ENCODE measurements around the gene WDR70.

Gene WDR70

DNA sequence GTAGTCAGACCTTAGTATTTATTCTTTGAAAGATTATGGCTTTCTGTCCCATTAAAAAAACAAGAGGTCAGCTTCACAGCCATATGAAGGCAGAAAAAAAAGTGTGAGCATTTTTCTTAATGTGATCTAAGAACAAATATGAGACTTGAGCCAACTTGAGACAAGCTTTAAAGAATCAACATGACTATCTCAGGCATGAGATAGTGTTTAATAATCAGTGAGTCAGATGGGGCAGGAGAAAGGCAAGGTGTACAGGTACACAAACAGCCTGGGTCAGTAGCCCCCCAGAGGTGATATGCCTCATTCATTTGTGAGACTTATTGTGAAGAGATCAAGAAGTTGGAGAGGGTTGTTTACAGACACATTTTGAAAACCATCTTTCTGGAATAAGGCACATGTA is 377.1 kb downstream of the WDR70 start:
- H3K4me3 ChIP-seq (ENCODE audit: low read depth in 1 of 2, low read length in 2 of 2): no peak overlapping the region
- H3K27me3 ChIP-seq (ENCODE audit: control insufficient read depth in 1 of 2, insufficient read depth in 2 of 2, low read length in 2 of 2): no peaks in the 10 kb centered on the region
- no peaks in the 10 kb centered on the region for H3K4me1 ChIP-seq (ENCODE audit: insufficient read depth, low read length)
- H3K36me3 ChIP-seq (ENCODE audit: insufficient read depth, low read length): peaks cover 5% of the 10 kb centered on the region
- H3K9me3 ChIP-seq (ENCODE audit: low read length): no peaks in the 10 kb centered on the region
- no peak overlapping the region for H3K9ac ChIP-seq (ENCODE audit: low read length)
- no peak overlapping the region for H3K27ac ChIP-seq (ENCODE audit: low read depth, low read length)

DNA sequence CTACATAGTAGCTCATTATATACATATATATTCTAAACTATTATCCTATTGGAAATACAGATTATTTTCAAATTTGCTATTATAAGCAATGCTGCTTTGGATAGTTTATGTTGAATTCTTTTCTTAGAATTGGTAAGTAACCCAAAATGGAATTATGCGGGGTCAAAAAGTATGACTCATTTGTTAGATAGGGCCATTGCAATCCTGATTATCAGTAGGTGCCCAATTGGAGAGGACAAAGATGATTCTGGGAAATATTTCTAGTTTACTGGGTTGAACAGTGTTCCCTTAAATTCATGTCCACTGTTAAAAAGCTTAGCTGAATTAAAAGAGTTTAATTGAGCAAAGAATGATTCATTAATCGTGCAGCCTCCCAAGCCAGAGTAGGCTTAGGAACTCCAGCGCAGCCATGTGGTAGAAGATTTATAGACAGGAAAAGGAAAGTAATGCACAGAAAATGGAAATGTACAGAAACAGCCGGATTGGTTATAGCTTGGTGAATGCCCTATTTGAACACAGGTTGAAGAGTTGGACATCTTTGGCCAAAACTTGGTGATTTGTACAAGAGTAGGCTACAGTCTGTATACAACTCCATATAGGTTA is 379.0 kb downstream of the WDR70 start:
- H3K4me3 ChIP-seq (ENCODE audit: low read depth in 1 of 2, low read length in 2 of 2): no peak overlapping the region
- H3K9me3 ChIP-seq (ENCODE audit: low read length): no peaks in the 10 kb centered on the region
- no peaks in the 10 kb centered on the region for H3K4me1 ChIP-seq (ENCODE audit: insufficient read depth, low read length)
- no peaks in the 10 kb centered on the region for H3K27me3 ChIP-seq (ENCODE audit: control insufficient read depth in 1 of 2, insufficient read depth in 2 of 2, low read length in 2 of 2)
- H3K9ac ChIP-seq (ENCODE audit: low read length): no peak overlapping the region
- no peak overlapping the region for H3K27ac ChIP-seq (ENCODE audit: low read depth, low read length)
- H3K36me3 ChIP-seq (ENCODE audit: insufficient read depth, low read length): peaks cover 5% of the 10 kb centered on the region

DNA sequence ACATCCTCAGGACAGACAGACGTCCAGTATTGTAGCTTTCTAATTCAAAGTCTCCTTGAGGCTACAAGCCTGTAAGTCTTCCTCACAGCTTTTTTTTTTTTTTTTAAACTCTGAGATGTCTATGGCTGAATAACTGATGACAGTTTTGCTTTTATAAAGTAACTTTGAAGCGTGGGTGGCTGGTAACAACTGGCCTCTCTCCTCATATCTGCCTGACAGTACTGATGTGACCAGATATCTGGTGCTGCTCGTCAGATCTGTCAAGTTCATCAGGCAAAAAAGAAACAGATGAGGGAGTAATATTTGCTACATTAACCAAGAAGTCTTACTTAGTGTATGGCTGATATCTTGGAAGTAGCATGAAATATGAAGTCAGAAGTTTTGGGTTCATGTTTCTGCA is 388.1 kb downstream of the WDR70 start:
- Histone ChIP-seq H3K9ac (ENCODE audit: low read length) (no peak overlapping the region), H3K4me3 (ENCODE audit: low read depth in 1 of 2, low read length in 2 of 2) (no peak overlapping the region), H3K27ac (ENCODE audit: low read depth, low read length) (no peak overlapping the region), H3K9me3 (ENCODE audit: low read length) (no peaks in the 10 kb centered on the region), H3K36me3 (ENCODE audit: insufficient read depth, low read length) (no peaks in the 10 kb centered on the region), H3K4me1 (ENCODE audit: insufficient read depth, low read length) (peaks cover 30% of the 10 kb centered on the region), H3K27me3 (ENCODE audit: control insufficient read depth in 1 of 2, insufficient read depth in 2 of 2, low read length in 2 of 2) (no peaks in the 10 kb centered on the region)

DNA sequence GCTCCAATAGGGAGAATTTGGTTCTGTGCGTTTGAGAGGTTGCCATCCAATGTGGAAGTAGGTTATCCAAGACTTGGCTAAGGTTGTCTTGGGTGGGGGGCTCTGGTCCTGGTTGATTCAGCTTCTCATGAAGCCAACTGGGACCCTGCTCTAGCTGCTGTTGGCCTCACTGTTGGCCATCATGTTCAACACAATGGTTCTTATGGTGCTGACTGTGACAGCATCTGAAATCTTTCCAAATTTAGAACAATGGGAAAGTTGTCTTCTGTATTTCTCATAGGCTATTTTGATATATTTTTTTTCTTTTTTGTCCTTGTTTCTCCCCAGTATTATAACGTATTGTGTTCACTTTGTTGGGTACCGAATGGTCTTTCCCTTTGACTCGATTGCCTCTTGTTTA is 388.8 kb downstream of the WDR70 start:
- Histone ChIP-seq H3K36me3 (ENCODE audit: insufficient read depth, low read length) (no peaks in the 10 kb centered on the region), H3K27ac (ENCODE audit: low read depth, low read length) (no peak overlapping the region), H3K27me3 (ENCODE audit: control insufficient read depth in 1 of 2, insufficient read depth in 2 of 2, low read length in 2 of 2) (no peaks in the 10 kb centered on the region), H3K4me1 (ENCODE audit: insufficient read depth, low read length) (peaks cover 31% of the 10 kb centered on the region), H3K4me3 (ENCODE audit: low read depth in 1 of 2, low read length in 2 of 2) (no peak overlapping the region), H3K9ac (ENCODE audit: low read length) (no peak overlapping the region), H3K9me3 (ENCODE audit: low read length) (no peaks in the 10 kb centered on the region)

DNA sequence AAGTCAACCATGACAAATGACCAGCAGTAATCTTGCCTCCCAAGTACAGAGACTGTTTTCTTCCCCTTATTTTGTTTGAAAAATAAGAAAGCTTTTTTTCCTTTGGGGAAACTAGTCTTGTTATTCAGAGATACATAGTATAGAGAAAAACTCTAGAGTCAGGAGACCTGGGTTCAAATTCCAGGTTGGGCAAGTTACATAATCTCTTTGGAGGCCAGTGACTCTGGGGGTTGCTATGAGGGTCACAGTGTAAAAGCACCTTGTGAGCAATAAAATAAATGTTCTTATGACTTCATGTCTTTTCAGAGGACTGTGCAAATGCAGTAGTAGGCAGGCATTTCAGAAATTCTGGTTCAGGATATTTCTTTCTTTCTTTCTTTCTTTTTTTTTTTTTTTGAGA is 389.3 kb downstream of the WDR70 start:
- Histone ChIP-seq H3K27ac (ENCODE audit: low read depth, low read length) (no peak overlapping the region), H3K9ac (ENCODE audit: low read length) (no peak overlapping the region), H3K27me3 (ENCODE audit: control insufficient read depth in 1 of 2, insufficient read depth in 2 of 2, low read length in 2 of 2) (no peaks in the 10 kb centered on the region), H3K9me3 (ENCODE audit: low read length) (no peaks in the 10 kb centered on the region), H3K4me3 (ENCODE audit: low read depth in 1 of 2, low read length in 2 of 2) (no peak overlapping the region), H3K36me3 (ENCODE audit: insufficient read depth, low read length) (no peaks in the 10 kb centered on the region), H3K4me1 (ENCODE audit: insufficient read depth, low read length) (peaks cover 31% of the 10 kb centered on the region)

DNA sequence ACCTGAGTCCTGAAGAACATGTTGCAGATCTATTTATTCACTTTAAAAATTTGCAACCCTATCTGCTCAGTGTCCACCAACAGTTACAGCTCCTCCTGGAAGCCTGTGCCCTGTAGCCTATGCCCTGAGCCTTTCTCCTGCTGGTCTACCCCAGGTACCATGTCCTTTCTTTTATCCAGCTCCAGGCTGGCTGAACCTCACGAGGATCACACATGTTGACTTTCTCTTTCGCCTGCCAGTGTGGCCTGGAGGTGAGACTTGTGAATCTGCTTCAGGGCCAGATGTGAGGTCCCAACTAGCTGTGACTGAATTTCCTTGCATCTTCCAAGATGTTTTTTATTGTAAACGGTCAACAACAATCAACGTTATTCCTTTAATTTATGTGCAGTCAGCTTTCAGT is 390.0 kb downstream of the WDR70 start:
- Histone ChIP-seq H3K27ac (ENCODE audit: low read depth, low read length) (no peak overlapping the region), H3K36me3 (ENCODE audit: insufficient read depth, low read length) (no peaks in the 10 kb centered on the region), H3K9ac (ENCODE audit: low read length) (no peak overlapping the region), H3K9me3 (ENCODE audit: low read length) (no peaks in the 10 kb centered on the region), H3K4me1 (ENCODE audit: insufficient read depth, low read length) (peaks cover 31% of the 10 kb centered on the region), H3K4me3 (ENCODE audit: low read depth in 1 of 2, low read length in 2 of 2) (no peak overlapping the region), H3K27me3 (ENCODE audit: control insufficient read depth in 1 of 2, insufficient read depth in 2 of 2, low read length in 2 of 2) (no peaks in the 10 kb centered on the region)

DNA sequence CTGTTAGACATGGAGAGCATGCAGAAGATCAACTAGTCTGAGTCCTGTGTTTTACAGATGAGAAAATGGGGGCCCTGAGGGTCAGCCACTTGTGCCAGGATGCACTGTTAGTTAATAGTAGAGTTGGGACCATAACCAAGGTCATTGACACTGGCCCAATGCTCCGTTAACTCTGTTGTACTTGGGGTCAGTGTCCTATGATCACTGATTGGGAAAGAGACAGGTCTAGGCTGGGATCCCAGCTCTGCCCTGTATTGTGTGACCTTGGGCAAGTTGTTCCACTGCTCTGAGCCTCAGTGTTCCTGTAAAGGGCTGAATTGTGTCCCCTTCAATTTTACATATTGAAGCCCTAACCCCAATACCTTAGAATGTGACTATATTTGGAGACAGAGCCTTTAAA is 390.7 kb downstream of the WDR70 start:
- Histone ChIP-seq H3K4me1 (ENCODE audit: insufficient read depth, low read length) (peaks cover 31% of the 10 kb centered on the region), H3K9me3 (ENCODE audit: low read length) (no peaks in the 10 kb centered on the region), H3K36me3 (ENCODE audit: insufficient read depth, low read length) (no peaks in the 10 kb centered on the region), H3K27ac (ENCODE audit: low read depth, low read length) (no peak overlapping the region), H3K4me3 (ENCODE audit: low read depth in 1 of 2, low read length in 2 of 2) (no peak overlapping the region), H3K27me3 (ENCODE audit: control insufficient read depth in 1 of 2, insufficient read depth in 2 of 2, low read length in 2 of 2) (no peaks in the 10 kb centered on the region), H3K9ac (ENCODE audit: low read length) (no peak overlapping the region)

DNA sequence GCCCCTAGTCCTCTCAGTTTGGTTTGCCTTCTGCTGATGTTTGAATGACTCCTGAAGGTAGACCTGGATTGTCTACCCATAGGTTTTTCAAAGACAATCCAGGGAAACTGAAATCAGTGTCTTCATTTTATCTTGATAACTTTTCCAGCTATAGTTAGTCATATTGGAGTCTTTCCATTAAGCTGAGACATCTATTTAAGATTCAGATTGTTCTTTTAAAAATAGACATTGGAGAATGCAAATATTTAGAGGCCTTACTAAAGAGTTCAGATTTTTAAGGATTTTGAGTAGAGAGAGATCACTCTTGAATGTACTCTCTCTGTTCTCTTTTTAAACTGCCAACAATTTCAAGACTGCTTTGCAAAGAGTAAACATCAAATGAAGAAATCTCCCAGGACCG is 391.7 kb downstream of the WDR70 start:
- H3K27ac ChIP-seq (ENCODE audit: low read depth, low read length): peak overlapping the region; percentile 59
- H3K4me1 ChIP-seq (ENCODE audit: insufficient read depth, low read length): peaks cover 32% of the 10 kb centered on the region
- H3K36me3 ChIP-seq (ENCODE audit: insufficient read depth, low read length): no peaks in the 10 kb centered on the region
- H3K9me3 ChIP-seq (ENCODE audit: low read length): no peaks in the 10 kb centered on the region
- no peak overlapping the region for H3K9ac ChIP-seq (ENCODE audit: low read length)
- no peaks in the 10 kb centered on the region for H3K27me3 ChIP-seq (ENCODE audit: control insufficient read depth in 1 of 2, insufficient read depth in 2 of 2, low read length in 2 of 2)
- H3K4me3 ChIP-seq (ENCODE audit: low read depth in 1 of 2, low read length in 2 of 2): no peak overlapping the region

DNA sequence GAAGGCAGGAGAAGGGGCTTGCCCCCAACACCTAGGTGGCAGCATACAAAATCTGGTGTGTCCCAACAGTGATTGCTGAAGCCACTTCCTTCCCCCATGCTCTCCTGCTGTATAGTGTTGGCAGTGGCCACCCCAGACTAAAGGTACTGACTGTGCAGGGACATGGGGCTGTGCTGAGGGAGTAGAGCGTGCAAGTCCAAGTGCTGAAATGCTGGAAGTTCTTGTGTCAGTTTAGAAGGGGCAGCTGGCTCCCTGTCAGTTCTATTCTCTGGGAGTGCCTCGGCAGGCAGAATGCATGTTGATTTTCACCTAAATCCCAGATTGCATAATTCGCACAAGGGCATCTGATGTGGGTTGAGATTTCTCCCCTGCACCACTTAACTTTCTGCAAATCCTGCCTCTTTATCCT is 392.1 kb downstream of the WDR70 start:
- H3K9me3 ChIP-seq (ENCODE audit: low read length): no peaks in the 10 kb centered on the region
- no peaks in the 10 kb centered on the region for H3K27me3 ChIP-seq (ENCODE audit: control insufficient read depth in 1 of 2, insufficient read depth in 2 of 2, low read length in 2 of 2)
- no peak overlapping the region for H3K4me3 ChIP-seq (ENCODE audit: low read depth in 1 of 2, low read length in 2 of 2)
- H3K36me3 ChIP-seq (ENCODE audit: insufficient read depth, low read length): no peaks in the 10 kb centered on the region
- no peak overlapping the region for H3K9ac ChIP-seq (ENCODE audit: low read length)
- peak overlapping the region; percentile 59 for H3K27ac ChIP-seq (ENCODE audit: low read depth, low read length)
- H3K4me1 ChIP-seq (ENCODE audit: insufficient read depth, low read length): peaks cover 36% of the 10 kb centered on the region

DNA sequence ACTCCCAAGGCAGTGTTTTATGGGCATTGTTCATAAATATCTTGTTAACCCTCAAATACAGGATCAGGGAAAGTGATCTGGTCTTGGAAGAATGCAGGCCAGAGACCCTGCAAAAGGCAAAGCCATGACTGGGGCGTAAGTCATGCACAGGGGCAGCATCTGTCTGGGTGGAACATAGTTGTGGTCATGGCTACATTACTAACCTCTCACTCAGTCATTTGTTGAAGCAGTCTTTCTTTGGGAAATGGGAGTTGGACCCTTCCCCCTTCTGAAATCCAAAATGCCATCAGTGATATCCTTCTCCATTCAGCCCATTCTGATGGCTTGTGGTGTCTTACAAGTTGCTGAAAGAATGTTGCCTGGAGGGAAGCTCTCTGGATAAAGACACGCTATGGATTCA is 392.6 kb downstream of the WDR70 start:
- Histone ChIP-seq H3K27me3 (ENCODE audit: control insufficient read depth in 1 of 2, insufficient read depth in 2 of 2, low read length in 2 of 2) (no peaks in the 10 kb centered on the region), H3K4me1 (ENCODE audit: insufficient read depth, low read length) (peaks cover 37% of the 10 kb centered on the region), H3K27ac (ENCODE audit: low read depth, low read length) (peak overlapping the region; percentile 59), H3K9ac (ENCODE audit: low read length) (no peak overlapping the region), H3K36me3 (ENCODE audit: insufficient read depth, low read length) (no peaks in the 10 kb centered on the region), H3K4me3 (ENCODE audit: low read depth in 1 of 2, low read length in 2 of 2) (no peak overlapping the region), H3K9me3 (ENCODE audit: low read length) (no peaks in the 10 kb centered on the region)

DNA sequence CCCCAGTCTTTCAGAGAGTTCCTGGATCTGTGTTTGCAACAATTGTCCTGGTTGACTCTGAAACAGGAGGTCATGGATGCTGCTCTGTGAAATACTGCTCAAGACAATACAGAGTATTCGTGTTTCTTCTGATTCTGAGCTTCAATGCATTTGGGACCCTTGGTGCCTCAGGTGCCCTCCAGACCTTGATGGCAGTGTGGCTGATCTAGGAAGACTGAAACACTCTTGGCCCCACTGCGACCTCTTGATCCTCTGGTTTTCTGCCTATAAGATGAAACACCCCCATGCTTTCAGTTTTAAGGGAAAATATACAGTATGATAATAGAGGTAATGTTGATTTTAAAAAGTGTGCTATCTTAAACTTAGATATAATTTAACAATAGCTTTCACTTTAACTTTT is 393.1 kb downstream of the WDR70 start:
- Histone ChIP-seq H3K9ac (ENCODE audit: low read length) (no peak overlapping the region), H3K27me3 (ENCODE audit: control insufficient read depth in 1 of 2, insufficient read depth in 2 of 2, low read length in 2 of 2) (no peaks in the 10 kb centered on the region), H3K36me3 (ENCODE audit: insufficient read depth, low read length) (no peaks in the 10 kb centered on the region), H3K4me1 (ENCODE audit: insufficient read depth, low read length) (peaks cover 41% of the 10 kb centered on the region), H3K4me3 (ENCODE audit: low read depth in 1 of 2, low read length in 2 of 2) (no peak overlapping the region), H3K9me3 (ENCODE audit: low read length) (no peaks in the 10 kb centered on the region), H3K27ac (ENCODE audit: low read depth, low read length) (no peak overlapping the region)

DNA sequence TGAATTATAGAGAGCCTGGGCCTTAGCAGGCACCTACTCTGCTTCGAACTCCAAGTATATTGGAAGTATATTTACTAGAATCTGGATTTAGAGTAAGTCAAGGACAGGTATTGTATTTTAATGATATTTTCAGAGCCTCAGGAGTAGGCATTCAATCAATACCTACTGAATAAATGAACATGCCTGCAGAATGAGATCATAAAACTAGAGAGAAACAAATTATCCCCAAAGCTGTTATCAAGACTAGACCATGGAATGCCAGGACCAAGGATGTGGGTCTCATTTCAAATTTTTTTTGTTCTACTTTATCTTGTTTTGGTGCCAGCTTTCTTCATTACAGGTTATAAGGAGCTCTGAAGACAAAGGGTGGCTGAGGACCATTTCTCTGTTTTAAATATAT is 394.7 kb downstream of the WDR70 start:
- Histone ChIP-seq H3K9me3 (ENCODE audit: low read length) (no peaks in the 10 kb centered on the region), H3K27ac (ENCODE audit: low read depth, low read length) (no peak overlapping the region), H3K36me3 (ENCODE audit: insufficient read depth, low read length) (no peaks in the 10 kb centered on the region), H3K9ac (ENCODE audit: low read length) (no peak overlapping the region), H3K4me1 (ENCODE audit: insufficient read depth, low read length) (peaks cover 42% of the 10 kb centered on the region), H3K4me3 (ENCODE audit: low read depth in 1 of 2, low read length in 2 of 2) (no peak overlapping the region), H3K27me3 (ENCODE audit: control insufficient read depth in 1 of 2, insufficient read depth in 2 of 2, low read length in 2 of 2) (no peaks in the 10 kb centered on the region)
